HEK293 (cell line): ENCODE measurements around the gene ACOT8.

Source experiments
- CTCF ChIA-PET: fragments of 350-600 bp; formaldehyde crosslinking; extraction: SDS; loops from one replicate; lab custom pipeline; 2021; ENCODE audit warnings: antibody characterized with exemption; lab: Yijun Ruan, JAX
- POLR2A ChIA-PET: fragments of 300-600 bp; formaldehyde crosslinking; extraction: SDS; loops from one replicate; lab custom pipeline; 2020; ENCODE audit warnings: antibody characterized with exemption, inconsistent platforms; lab: Yijun Ruan, JAX
- H3K27ac ChIP-seq: fragments of 200-500 bp; sonication (Bioruptor generic); 2 replicates; pipeline ENCODE4 v1.5.1; 2014; ENCODE audit warnings: low read depth, low read length, control low read depth, inconsistent platforms; ENCODE audit errors: extremely low read depth
- H3K36me3 ChIP-seq, 2 experiments: fragments of 200-500 bp in 1 of 2; sonication (Bioruptor generic) in 1 of 2; 1 replicate in 1 of 2; 2 replicates in 1 of 2; pipeline ENCODE4 v1.5.1; 2014 to 2017; ENCODE audit warnings: inconsistent platforms in 2 of 2, low read length in 2 of 2; ENCODE audit not compliant: control insufficient read depth in 2 of 2, insufficient read depth in 1 of 2
- H3K4me1 ChIP-seq: fragments of 200-500 bp; sonication (Bioruptor generic); 2 replicates; pipeline ENCODE4 v1.5.1; 2014; ENCODE audit warnings: mild to moderate bottlenecking, low read length, inconsistent platforms; ENCODE audit not compliant: control insufficient read depth, insufficient read depth
- H3K4me3 ChIP-seq: 2 replicates; pipeline ENCODE4 v1.5.1; 2011; ENCODE audit warnings: low read depth, mild to moderate bottlenecking, control low read depth, low read length, moderate library complexity
- H3K9me3 ChIP-seq: fragments of 200-500 bp; sonication (Bioruptor generic); 2 replicates; pipeline ENCODE4 v1.5.1; 2014; ENCODE audit warnings: low read depth, low read length, inconsistent platforms; ENCODE audit not compliant: control insufficient read depth, insufficient read depth
- ATF2 ChIP-seq: fragments of 450-650 bp; formaldehyde crosslinking; IDR thresholded peaks from 2 replicates; pipeline ENCODE4 v1.5.1; 2016; ENCODE audit warnings: missing biosample characterization, missing genetic modification characterization, low read depth
- KLF1 ChIP-seq: fragments of 450-650 bp; formaldehyde crosslinking; IDR thresholded peaks from 2 replicates; pipeline ENCODE4 v1.5.1; 2016; ENCODE audit warnings: missing biosample characterization, missing genetic modification characterization
- KLF17 ChIP-seq: fragments of 450-650 bp; formaldehyde crosslinking; IDR thresholded peaks from 2 replicates; pipeline ENCODE4 v1.5.1; 2016; ENCODE audit warnings: missing biosample characterization, missing genetic modification characterization
- RBAK ChIP-seq: fragments of 450-650 bp; formaldehyde crosslinking; IDR thresholded peaks from 2 replicates; pipeline ENCODE4 v1.5.1; 2016; ENCODE audit warnings: missing biosample characterization, missing genetic modification characterization
- SCRT2 ChIP-seq: fragments of 450-650 bp; formaldehyde crosslinking; IDR thresholded peaks from 2 replicates; pipeline ENCODE4 v1.5.1; 2016; ENCODE audit warnings: missing biosample characterization, missing genetic modification characterization
- SP7 ChIP-seq: fragments of 450-650 bp; formaldehyde crosslinking; IDR thresholded peaks from 2 replicates; pipeline ENCODE4 v1.5.1; 2016; ENCODE audit warnings: missing biosample characterization, missing genetic modification characterization
- ZNF138 ChIP-seq: fragments of 450-650 bp; formaldehyde crosslinking; IDR thresholded peaks from 2 replicates; pipeline ENCODE4 v1.5.1; 2016; ENCODE audit warnings: missing biosample characterization, missing genetic modification characterization, borderline replicate concordance
- ZNF169 ChIP-seq: fragments of 450-650 bp; formaldehyde crosslinking; IDR thresholded peaks from 2 replicates; pipeline ENCODE4 v1.5.1; 2016; ENCODE audit warnings: missing biosample characterization, missing genetic modification characterization
- ZNF211 ChIP-seq: fragments of 450-650 bp; formaldehyde crosslinking; IDR thresholded peaks from 2 replicates; pipeline ENCODE4 v1.5.1; 2016; ENCODE audit warnings: low read depth, missing biosample characterization, missing genetic modification characterization
- ZNF280D ChIP-seq: fragments of 450-650 bp; formaldehyde crosslinking; IDR thresholded peaks from 2 replicates; pipeline ENCODE4 v1.5.1; 2016; ENCODE audit warnings: missing biosample characterization, missing genetic modification characterization
- ZNF311 ChIP-seq: fragments of 450-650 bp; formaldehyde crosslinking; IDR thresholded peaks from 2 replicates; pipeline ENCODE4 v1.5.1; 2017; ENCODE audit warnings: missing biosample characterization, missing genetic modification characterization, borderline replicate concordance
- ZNF394 ChIP-seq: fragments of 450-650 bp; formaldehyde crosslinking; IDR thresholded peaks from 2 replicates; pipeline ENCODE4 v1.5.1; 2016; ENCODE audit warnings: missing biosample characterization, missing genetic modification characterization, mild to moderate bottlenecking, moderate library complexity, borderline replicate concordance
- ZNF48 ChIP-seq: fragments of 450-650 bp; formaldehyde crosslinking; IDR thresholded peaks from 2 replicates; pipeline ENCODE4 v1.5.1; 2016; ENCODE audit warnings: missing biosample characterization, missing genetic modification characterization
- ZNF501 ChIP-seq: fragments of 450-650 bp; formaldehyde crosslinking; IDR thresholded peaks from 2 replicates; pipeline ENCODE4 v1.5.1; 2016; ENCODE audit warnings: missing biosample characterization, missing genetic modification characterization
- ZNF513 ChIP-seq: fragments of 450-650 bp; IDR thresholded peaks from 2 replicates; pipeline ENCODE4 v1.5.1; 2018; ENCODE audit warnings: missing biosample characterization, missing genetic modification characterization
- ZNF521 ChIP-seq: fragments of 450-650 bp; formaldehyde crosslinking; IDR thresholded peaks from 2 replicates; pipeline ENCODE4 v1.5.1; 2017; ENCODE audit warnings: missing biosample characterization, mild to moderate bottlenecking, missing genetic modification characterization
- ZNF610 ChIP-seq: fragments of 450-650 bp; formaldehyde crosslinking; IDR thresholded peaks from 2 replicates; pipeline ENCODE4 v1.5.1; 2016; ENCODE audit warnings: missing biosample characterization, missing genetic modification characterization, borderline replicate concordance
- ZNF677 ChIP-seq: fragments of 450-650 bp; IDR thresholded peaks from 2 replicates; pipeline ENCODE4 v1.5.0; 2018; ENCODE audit warnings: missing biosample characterization, mild to moderate bottlenecking, missing genetic modification characterization, moderate library complexity
- ZNF830 ChIP-seq: fragments of 450-650 bp; IDR thresholded peaks from 2 replicates; pipeline ENCODE4 v1.5.0; 2018; ENCODE audit warnings: missing biosample characterization, missing genetic modification characterization, low read depth, mild to moderate bottlenecking, moderate library complexity
- ZSCAN23 ChIP-seq: fragments of 450-650 bp; formaldehyde crosslinking; IDR thresholded peaks from 2 replicates; pipeline ENCODE4 v1.5.1; 2016; ENCODE audit warnings: missing biosample characterization, missing genetic modification characterization

ACOT8 gene

DNA sequence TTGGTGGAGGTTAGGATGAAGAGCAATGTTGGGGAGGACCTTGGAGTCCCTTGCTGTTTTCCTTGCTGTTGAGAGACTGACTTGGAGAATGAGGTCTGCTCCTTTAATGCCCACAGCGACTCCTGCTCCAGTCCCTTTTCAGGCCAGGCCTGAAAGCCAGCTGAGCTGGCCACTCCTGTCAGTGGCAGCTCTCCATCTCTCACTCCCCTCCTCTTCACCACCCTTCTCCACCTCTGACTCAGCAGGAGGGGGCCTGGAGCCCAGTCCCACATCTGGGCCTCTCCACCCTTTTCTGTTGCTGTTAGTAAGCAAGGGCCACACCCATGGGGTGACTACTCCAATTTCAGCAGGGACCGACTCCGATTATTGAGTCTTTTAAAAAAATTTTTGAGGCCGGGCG is 21.4 kb downstream of the ACOT8 start:
- no peak overlapping the region for H3K27ac ChIP-seq
- ChIA-PET POLR2A (interaction anchor here (2.0 kb wide), 1 partner anchor 70 kb away, joined by 4 read pairs; no protein-coding TSS in a partner anchor), CTCF (no interaction called here)

GRCh38 chr20:45835329-45835765 is 21.8 kb downstream of the ACOT8 start:
- no peak overlapping the region for H3K4me3 ChIP-seq
- no peak overlapping the region for H3K27ac ChIP-seq
- CTCF ChIA-PET: no interaction called here

More for the DNA sequence above, 21.4 kb downstream of the ACOT8 start:
- H3K4me3 ChIP-seq: no peak overlapping the region
- no peaks in the 10 kb centered on the region; the same call in 1 of the 2 replicates for H3K4me1 ChIP-seq
- TF ChIP-seq ZSCAN23 (tag by site-specific recombination): no peak
- TF ChIP-seq ZNF521: no peak
- no peak for TF ChIP-seq ZNF311 (tag by site-specific recombination)
- no peak for TF ChIP-seq ZNF513 (tag by site-specific recombination)
- TF ChIP-seq RBAK (tag by site-specific recombination): no peak
- TF ChIP-seq ZNF501: no peak
- no peak for TF ChIP-seq ZNF169 (tag by site-specific recombination)
- no peak for TF ChIP-seq ZNF394 (tag by site-specific recombination)
- no peak for TF ChIP-seq ZNF280D (tag by site-specific recombination)
- peak; percentile 84 for TF ChIP-seq KLF1
- TF ChIP-seq SCRT2: no peak
- TF ChIP-seq SP7: no peak
- no peak for TF ChIP-seq ZNF211 (tag by site-specific recombination)
- no peak for TF ChIP-seq ZNF677 (tag by site-specific recombination)
- no peak for TF ChIP-seq ZNF48 (tag by site-specific recombination)
- peak; percentile 85; the same call in 1 of the 2 replicates for TF ChIP-seq KLF17 (tag by site-specific recombination)
- TF ChIP-seq ZNF138 (tag by site-specific recombination): no peak
- TF ChIP-seq ZNF610 (tag by site-specific recombination): no peak
- TF ChIP-seq, all 188 proteins: peak for 2
- Histone ChIP-seq H3K9me3 (no peaks in the 10 kb centered on the region), H3K36me3 (peaks cover 0 to 17% of the 10 kb centered on the region in 2 experiments; a peak in 1 of 3 replicates)

More at GRCh38 chr20:45835329-45835765, 21.8 kb downstream of the ACOT8 start:
- TF ChIP-seq ATF2: peak; percentile 34; the same call in 1 of the 2 replicates
- TF ChIP-seq ZNF830 (tag by site-specific recombination): no peak
- H3K4me1 ChIP-seq: no peaks in the 10 kb centered on the region; the same call in 1 of the 2 replicates
- peaks cover 0 to 12% of the 10 kb centered on the region in 2 experiments; a peak in 1 of 3 replicates for H3K36me3 ChIP-seq
- POLR2A ChIA-PET: no interaction called here
- no peaks in the 10 kb centered on the region for H3K9me3 ChIP-seq
